Urinary bladder (tissue), 4 donors: ENCODE measurements around the gene ROR1. TPM values are rescaled to one million over a fixed set of nuclear protein-coding genes. Genes with fewer than 3 reads are reported as not detected.
"Not testable (repeated sequence)": the region's sequence is repeated elsewhere in the genome, so short reads cannot be mapped to it uniquely, and the experiment has no call there.

Source experiments
- DNase-seq: peaks from one replicate; pipeline ENCODE4 v3.0.0-alpha.2; 2015; ENCODE audit errors: extremely low spot score
- H3K27ac ChIP-seq: one replicate; pipeline ENCODE4 v1.5.1; 2013; ENCODE audit warnings: low read depth, mild to moderate bottlenecking, moderate library complexity
- H3K36me3 ChIP-seq: one replicate; pipeline ENCODE4 v1.6.1; 2013; ENCODE audit warnings: mild to moderate bottlenecking, moderate library complexity; ENCODE audit not compliant: insufficient read depth
- H3K4me1 ChIP-seq: one replicate; pipeline ENCODE4 v1.6.1; 2013; ENCODE audit warnings: mild to moderate bottlenecking, moderate library complexity; ENCODE audit not compliant: insufficient read depth
- H3K4me3 ChIP-seq: one replicate; pipeline ENCODE4 v1.5.1; 2013; ENCODE audit warnings: low read depth, low read length
- WGBS: extraction: QIAGEN DNeasy Blood & Tissue Kit; methylation state at CpG from one replicate; pipeline ENCODE4 v1.1.7; 2013; 5-methylcytosine and 5-hydroxymethylcytosine counted together
- polyA plus RNA-seq: library from polyadenylated mRNA; stranded (reverse); fragments of 200-250 nt; gene quantifications from one replicate; pipeline ENCODE4 v1.2.3, GENCODE V29; 2013
- total RNA-seq: library from RNA; depleted of rRNA; stranded (reverse); fragments of >200 nt; gene quantifications from one replicate; pipeline ENCODE4 v1.2.3, GENCODE V29; 2014
- donor health status: healthy with polysubstance abuse.
- donor health status: healthy.

The ROR1 gene
- total and polyA plus RNA-seq, 2 donors = 5.9 to 33.2 TPM

DNA sequence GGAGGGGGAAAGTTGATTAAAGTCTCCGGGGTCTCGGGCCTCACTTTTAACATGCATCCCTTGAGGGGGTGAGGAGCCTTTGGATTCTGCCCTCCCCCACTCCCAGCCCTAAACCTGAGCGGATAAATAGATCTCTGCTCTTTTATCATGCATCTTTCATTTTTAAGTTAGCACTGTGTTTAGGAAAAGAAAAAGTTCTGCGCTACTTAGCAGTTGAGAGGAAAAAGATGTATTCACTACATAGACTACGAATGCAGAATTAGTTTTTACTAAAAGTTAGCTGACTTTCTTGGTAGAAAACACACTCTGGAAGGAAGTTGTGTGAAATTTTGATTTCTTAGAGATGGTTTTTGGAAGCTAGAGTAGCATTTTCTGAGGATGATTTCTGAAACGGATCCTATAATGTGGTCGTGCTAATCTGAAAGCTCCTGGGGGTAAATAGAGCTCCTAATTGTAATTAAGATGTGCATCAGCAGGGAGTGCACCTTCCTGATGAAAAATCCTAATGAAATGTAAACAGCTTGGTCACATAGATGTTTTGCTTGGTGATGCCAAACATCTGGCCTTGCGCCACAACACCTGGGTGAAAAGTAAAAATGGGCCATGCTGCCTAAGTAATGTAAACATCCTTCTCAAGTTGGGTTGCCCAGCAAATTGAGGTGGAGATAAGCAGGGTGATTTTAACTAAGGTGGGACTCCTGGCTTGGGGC is 1.8 kb downstream of the ROR1 start:
- H3K4me1 ChIP-seq = peaks cover 3% of the 10 kb centered on the region
- WGBS = 37% methylated on average over 8 of the region's 8 CpGs
- H3K27ac ChIP-seq = no peak overlapping the region
- H3K4me3 ChIP-seq = peak overlapping the region; percentile 69
- no peak for DNase-seq
- H3K36me3 ChIP-seq = no peaks in the 10 kb centered on the region

DNA sequence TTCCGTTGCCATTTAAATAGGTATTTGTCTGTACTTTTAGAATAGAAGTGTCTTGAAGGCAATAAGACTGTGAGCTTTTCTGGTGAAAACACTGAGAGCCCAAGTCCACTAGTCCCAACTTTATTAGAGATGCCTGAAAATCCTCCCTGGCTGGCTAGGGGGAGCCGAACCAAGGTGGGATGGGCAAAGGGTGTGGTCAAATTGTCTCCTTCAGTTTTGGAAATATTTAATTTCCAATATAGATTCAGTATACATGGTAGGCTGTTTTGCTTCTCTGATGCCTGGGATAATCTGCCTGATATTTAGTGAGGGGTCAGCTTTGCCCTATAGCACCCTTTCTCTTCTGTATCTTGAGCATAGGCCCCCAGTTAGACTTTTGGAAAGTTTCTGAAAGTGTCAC is 3.5 kb downstream of the ROR1 start:
- Histone ChIP-seq H3K4me1 (peaks cover 3% of the 10 kb centered on the region), H3K4me3 (no peak overlapping the region)
- WGBS = 91% methylated on average over 2 of the region's 2 CpGs

DNA sequence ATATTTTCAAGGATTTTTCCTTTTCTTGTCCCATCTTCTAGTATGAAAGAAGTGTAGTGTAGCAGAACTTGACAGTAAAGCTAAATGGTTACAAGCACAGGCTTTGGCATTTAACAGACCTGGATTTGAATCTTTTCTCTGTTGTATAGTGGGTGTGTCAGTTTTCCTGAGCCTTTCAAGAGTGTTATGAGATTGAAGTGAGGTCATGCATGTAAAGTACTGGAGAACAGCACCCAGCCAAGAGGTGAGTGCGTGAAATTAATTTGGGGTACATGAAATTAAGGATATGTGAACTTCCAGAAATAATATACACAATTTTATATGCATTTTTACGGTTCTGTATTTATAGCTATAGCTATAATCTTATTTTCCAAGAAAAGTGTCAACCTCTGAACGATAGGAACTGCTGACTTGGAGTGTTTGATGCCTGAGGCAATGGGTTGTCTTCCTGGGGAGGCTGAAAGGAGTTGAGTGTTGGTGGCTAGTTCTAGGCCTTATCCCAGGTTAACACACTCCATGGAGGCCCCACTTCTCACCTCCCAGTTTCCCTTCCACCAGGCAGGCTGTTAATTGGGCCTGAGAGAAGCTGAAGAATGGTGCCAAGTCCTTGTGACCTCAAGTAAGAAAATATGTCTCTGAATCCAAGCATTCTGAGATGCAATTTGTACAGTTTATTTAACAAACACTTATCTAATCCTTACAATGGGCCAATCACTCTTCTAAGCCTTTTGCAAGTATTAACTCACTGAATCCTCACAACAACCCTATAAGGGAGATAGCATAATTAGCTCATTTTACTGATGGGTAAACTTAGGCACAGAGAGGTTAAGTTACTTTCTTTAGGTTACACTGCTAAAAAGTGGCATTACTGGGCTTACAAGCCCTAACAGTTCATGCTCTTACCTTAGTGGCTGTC is 4.4 kb downstream of the ROR1 start:
- no peak overlapping the region for H3K4me3 ChIP-seq
- H3K4me1 ChIP-seq = peaks cover 3% of the 10 kb centered on the region
- no peak for DNase-seq
- H3K27ac ChIP-seq = no peak overlapping the region
- 90% methylated on average over 3 of the region's 3 CpGs for WGBS
- H3K36me3 ChIP-seq = no peaks in the 10 kb centered on the region

More for the DNA sequence above, 3.5 kb downstream of the ROR1 start:
- no peaks in the 10 kb centered on the region for H3K36me3 ChIP-seq
- DNase-seq = no peak
- no peak overlapping the region for H3K27ac ChIP-seq

DNA sequence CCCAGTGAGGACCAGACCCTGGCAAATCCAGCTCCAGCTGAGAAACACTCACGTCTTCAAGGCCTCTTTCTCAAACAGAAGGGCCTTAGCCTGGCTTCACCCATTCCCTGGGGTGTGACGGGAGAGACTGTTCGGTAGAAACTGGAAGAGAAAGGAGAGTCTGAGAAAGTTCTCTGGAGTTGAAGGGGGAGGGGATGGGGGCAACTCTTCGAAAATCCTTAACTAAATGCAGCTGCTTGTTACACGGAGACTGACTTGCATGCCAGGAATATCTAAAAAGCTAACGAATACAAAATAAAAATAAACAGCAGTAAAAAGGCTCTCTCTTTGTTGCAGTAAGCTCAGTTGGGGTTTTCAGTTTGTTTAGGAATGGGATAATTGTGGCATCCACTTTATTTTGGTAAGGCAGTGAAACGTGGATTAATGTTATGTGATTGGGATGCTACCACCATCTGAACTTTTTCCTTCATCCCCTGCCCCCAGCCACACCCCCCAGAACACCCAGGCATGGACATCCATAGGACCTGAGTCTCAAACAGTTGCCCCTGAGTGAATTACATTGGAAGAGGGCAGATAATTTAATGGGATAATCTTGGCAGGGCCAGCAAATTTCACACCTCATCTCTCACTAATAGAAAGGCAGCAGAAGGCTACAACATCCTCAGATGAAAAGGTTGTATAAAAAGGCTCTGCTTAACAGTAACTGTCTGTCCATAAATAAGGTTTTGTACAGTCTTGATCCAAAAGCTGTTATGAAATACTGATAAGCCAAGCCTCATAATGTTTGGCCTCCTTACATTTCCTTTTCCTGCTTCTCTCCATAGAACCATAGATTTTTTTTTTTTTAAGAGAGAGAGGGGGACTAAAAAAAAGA is 5.8 kb downstream of the ROR1 start:
- Histone ChIP-seq H3K4me1 (peaks cover 3% of the 10 kb centered on the region), H3K27ac (no peak overlapping the region), H3K36me3 (no peaks in the 10 kb centered on the region), H3K4me3 (no peak overlapping the region)
- no peak for DNase-seq
- WGBS = 36% methylated on average over 7 of the region's 7 CpGs

DNA sequence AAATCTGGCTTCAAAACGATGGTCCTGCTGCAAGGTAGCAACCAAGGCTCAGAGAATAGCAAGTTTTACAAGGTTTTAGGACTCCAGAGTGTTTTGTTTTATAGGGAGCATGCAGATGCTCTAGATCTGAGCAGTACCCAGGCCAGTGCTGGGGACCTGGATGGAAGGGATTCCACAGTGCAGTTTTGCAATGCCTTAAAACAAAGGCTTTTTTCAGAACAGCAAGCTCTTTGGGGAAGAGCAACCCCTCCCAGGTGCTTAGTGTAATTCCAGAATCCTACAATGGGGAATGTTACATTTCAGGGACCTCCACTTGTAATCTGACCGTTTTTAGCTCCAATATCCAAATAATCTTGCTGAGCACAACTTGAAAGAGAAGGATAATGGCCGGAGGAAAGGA is 6.7 kb downstream of the ROR1 start:
- WGBS = 70% methylated on average over 3 of the region's 3 CpGs
- Histone ChIP-seq H3K4me1 (peaks cover 3% of the 10 kb centered on the region), H3K27ac (no peak overlapping the region), H3K4me3 (no peak overlapping the region), H3K36me3 (no peaks in the 10 kb centered on the region)
- DNase-seq = no peak

DNA sequence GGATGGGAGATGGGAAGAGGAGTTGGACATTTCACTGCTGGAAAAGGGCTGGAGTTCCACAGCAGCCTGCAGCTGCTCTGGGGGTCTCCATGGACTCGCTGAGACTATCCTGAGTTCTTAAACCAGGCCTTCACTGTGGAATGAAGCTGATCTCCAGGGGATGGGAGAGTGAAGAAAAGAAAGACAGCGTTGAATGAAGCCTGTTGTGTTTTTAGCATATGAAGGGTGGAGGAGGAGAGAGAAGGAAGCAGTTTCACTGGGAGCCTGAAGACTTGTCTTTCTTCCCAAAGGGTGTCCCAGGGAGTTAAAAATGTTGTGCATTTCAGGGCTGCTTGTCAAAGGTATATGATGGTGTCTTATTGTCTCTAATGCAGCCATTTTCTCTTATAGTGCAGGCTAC is 9.2 kb downstream of the ROR1 start:
- H3K4me1 ChIP-seq = no peaks in the 10 kb centered on the region
- no peak for DNase-seq
- no peak overlapping the region for H3K27ac ChIP-seq
- WGBS = 84% methylated on average over 2 of the region's 2 CpGs
- H3K36me3 ChIP-seq = no peaks in the 10 kb centered on the region
- no peak overlapping the region for H3K4me3 ChIP-seq

DNA sequence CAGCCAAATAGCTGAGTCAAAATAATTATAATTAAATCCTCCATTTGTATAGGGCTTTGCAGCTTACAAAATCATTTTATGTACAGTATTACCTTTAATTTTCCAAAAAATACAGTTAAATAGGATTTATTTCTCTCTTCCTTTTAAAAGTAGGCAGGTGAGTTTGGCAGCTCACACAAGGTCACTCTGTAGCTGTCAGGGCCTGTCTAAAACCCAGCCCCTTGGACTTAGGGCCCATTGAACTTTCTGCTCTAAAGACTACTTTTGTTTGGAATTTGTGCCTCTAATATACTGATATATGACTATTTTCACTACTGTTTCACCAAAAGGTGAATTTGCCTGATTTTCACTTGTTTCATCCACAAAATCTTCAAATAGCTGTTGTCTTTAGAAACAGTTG is 10.3 kb downstream of the ROR1 start:
- Histone ChIP-seq H3K36me3 (no peaks in the 10 kb centered on the region), H3K4me1 (no peaks in the 10 kb centered on the region), H3K27ac (no peak overlapping the region), H3K4me3 (no peak overlapping the region)
- no peak for DNase-seq

DNA sequence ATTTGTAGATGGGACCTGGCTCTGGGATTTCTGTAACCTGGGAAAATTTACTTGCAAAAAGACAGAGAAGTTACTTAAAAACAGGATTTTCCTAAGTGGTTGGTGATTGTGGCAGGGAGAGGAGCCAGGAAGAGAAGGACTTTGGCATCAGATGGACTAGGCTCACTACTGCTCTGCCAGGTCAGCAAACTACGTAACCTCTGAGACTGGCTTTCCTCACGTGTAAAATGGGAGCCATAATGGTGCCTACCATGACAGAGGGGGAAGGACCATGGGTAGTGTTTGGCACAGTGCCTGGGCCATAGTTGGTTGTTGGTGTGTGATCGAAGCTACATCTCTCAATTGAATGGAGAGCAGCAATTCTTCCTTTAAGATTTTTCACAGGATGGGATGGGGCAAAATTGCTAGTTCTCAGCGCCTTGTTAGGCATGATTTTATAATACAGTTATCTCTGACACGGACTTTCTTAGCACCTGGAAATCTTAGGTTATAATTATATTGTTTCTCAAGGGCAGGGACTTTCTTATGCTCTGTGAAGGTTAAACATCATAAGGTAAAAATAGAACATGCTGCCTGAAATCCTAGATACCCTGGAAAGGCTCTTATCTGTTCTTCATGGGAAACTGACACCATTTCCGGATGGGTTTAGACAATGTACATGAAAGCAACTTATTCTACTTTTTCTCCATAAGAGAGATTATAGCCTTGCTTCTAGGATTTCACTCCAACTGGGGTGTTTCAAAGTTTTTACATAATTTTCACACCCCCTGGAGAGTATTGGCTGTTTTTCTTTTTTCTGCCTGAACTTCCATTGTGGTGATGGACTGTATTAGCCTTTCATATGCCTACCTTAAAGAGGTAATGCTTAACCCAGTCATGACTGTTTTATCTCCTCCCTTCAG is 10.9 kb downstream of the ROR1 start:
- 90% methylated on average over 6 of the region's 6 CpGs for WGBS

DNA sequence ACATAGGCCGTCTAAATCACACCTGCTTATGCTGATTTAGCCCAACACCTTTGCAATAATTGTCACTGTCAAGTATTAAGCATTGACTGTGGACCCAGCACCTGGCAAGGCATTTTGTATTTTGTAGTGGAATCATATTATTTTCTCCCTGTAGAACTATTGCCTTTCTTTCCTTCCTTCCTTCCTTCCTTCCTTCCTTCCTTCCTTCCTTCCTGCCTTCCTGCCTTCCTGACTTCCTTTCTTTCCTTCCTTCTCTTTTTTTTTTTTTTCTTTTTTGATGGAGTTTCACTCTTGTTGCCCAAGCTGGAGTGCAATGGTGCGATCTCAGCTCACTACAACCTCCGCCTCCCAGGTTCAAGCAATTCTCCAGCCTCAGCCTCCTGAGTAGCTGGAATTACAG is 13.5 kb downstream of the ROR1 start:
- H3K27ac ChIP-seq, H3K36me3 ChIP-seq, H3K4me1 ChIP-seq, H3K4me3 ChIP-seq, DNase-seq: not testable (repeated sequence)
- WGBS = 97% methylated on average over 3 of the region's 3 CpGs

More for the DNA sequence above, 10.9 kb downstream of the ROR1 start:
- H3K4me3 ChIP-seq = no peak overlapping the region
- no peak for DNase-seq
- no peaks in the 10 kb centered on the region for H3K36me3 ChIP-seq
- no peaks in the 10 kb centered on the region for H3K4me1 ChIP-seq
- H3K27ac ChIP-seq = no peak overlapping the region

DNA sequence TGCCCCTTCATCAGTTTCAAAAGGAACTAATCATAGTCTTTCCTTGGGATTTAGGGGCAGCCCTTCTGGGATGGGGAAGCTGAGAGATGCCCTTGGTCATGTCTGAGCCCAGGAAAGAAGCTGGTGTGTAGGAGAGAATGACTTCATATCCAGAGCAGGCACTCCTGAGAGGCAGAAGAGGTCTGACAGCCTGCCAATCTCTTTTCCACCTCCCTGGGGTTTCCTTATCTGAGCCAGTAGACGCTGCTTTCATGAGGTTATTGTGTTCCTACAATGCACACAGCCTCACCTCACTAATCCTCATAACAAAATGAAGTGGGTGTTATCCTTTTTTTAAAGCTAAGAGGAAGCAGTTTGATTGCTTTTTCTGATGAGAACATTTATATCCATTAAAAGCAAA is 14.1 kb downstream of the ROR1 start:
- no peak for DNase-seq

DNA sequence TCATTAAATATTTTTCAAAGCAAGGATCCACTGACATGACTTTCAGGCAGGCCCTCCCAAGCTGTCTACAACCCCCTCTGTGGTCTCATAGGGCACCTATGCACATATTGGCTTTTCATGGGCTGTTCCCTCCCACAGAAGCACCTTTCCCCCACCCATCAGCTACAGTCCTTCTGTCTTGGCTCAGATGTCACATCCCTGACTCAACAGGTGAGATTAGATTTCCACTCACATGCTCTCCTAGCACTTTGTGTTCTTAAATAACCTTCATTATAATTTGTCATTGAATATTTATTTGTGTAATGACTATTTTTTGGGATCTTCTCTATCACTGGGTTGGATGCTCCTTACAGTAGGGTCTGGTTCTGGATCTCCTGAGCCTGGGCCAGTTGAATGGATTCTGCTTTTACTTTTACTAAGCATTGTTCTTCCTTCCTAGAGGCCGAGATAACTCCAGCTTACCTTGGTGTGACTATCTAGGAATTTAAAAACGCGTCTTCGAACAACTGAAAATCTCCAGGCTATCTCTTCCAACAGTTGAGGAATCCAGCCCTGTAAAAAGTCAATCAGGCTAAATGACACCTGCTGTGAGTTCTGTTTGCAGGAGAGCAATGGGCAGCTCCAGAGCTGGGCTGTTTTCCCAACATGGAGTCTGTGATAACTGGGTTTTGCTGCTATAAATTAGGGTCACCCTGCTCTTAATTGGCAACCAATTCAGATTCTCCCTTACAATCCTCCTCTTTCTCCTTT is 16.2 kb downstream of the ROR1 start:
- Histone ChIP-seq H3K4me3 (no peak overlapping the region), H3K4me1 (peaks cover 2% of the 10 kb centered on the region), H3K27ac (no peak overlapping the region), H3K36me3 (no peaks in the 10 kb centered on the region)
- WGBS = 80% methylated on average over 4 of the region's 4 CpGs
- DNase-seq = no peak

More for the DNA sequence above, 14.1 kb downstream of the ROR1 start:
- Histone ChIP-seq H3K27ac (no peak overlapping the region), H3K4me3 (no peak overlapping the region), H3K4me1 (peaks cover 2% of the 10 kb centered on the region), H3K36me3 (no peaks in the 10 kb centered on the region)
- WGBS = 67% methylated on average over 1 of the region's 1 CpG

DNA sequence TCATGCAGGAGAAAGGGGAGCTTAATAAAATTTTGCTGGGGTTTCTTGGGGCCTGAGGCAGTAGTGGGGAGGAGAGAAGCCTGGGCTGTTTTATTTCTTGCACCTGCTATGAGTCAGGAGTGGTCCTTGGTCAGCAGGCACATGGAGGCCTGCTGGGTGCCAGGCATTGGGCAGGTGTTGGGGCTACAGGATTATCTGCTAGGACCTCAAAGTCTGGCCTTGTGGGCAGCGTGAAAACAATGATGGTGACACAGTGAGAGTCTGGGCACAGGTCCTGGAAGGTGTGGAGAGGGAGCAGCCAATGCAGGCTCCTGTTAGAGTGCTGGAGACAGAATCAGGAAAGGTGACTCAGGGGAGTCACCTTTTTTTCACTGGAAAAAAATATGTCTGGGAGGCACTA is 17.2 kb downstream of the ROR1 start:
- Histone ChIP-seq H3K4me3 (no peak overlapping the region), H3K27ac (no peak overlapping the region), H3K4me1 (peaks cover 2% of the 10 kb centered on the region), H3K36me3 (no peaks in the 10 kb centered on the region)
- WGBS = 75% methylated on average over 1 of the region's 1 CpG
- DNase-seq = no peak
